Fibroblast of lung (primary cell): ENCODE measurements around the gene CCDC121. TPM values are rescaled to one million over a fixed set of nuclear protein-coding genes. Genes with fewer than 3 reads are reported as not detected.

Experiments
- DNase-seq, 2 donors: peaks; one replicate each; pipeline versions ENCODE4 v3.0.0 to v3.0.0-alpha.2; 2010; ENCODE audit warnings: low read depth in 2 of 2
- H2AFZ ChIP-seq: 2 replicates; pipeline ENCODE4 v1.5.1; 2012; ENCODE audit warnings: low read length, control low read depth, inconsistent platforms
- H3K27ac ChIP-seq: 2 replicates; pipeline ENCODE4 v1.5.1; 2011; ENCODE audit warnings: low read length, control low read depth; ENCODE audit not compliant: insufficient read depth
- H3K27me3 ChIP-seq: 2 replicates; pipeline ENCODE4 v1.5.1; 2011; ENCODE audit warnings: mild to moderate bottlenecking, low read length; ENCODE audit not compliant: control insufficient read depth, insufficient read depth
- H3K36me3 ChIP-seq: 2 replicates; pipeline ENCODE4 v1.5.1; 2011; ENCODE audit warnings: low read length; ENCODE audit not compliant: control insufficient read depth, insufficient read depth
- H3K4me1 ChIP-seq: 2 replicates; pipeline ENCODE4 v1.5.1; 2011; ENCODE audit warnings: low read length; ENCODE audit not compliant: control insufficient read depth, insufficient read depth; ENCODE audit errors: extremely low read depth
- H3K4me2 ChIP-seq: 2 replicates; pipeline ENCODE4 v1.5.1; 2011; ENCODE audit warnings: low read length, control low read depth; ENCODE audit not compliant: insufficient read depth; ENCODE audit errors: extremely low read depth
- H3K4me3 ChIP-seq, 4 experiments: fragments of 200-600 bp in 1 of 4; sonication (generic) in 1 of 4; replicated peaks in 1 of 4; 2 replicates each; pipeline ENCODE4 v1.5.1; 2011 to 2016; ENCODE audit warnings: low read length in 4 of 4, low read depth in 3 of 4, mild to moderate bottlenecking in 3 of 4, control low read depth in 2 of 4, inconsistent platforms in 1 of 4, mixed read lengths in 1 of 4; ENCODE audit not compliant: insufficient read depth in 1 of 4; ENCODE audit errors: control extremely low read depth in 1 of 4
- H3K79me2 ChIP-seq: 2 replicates; pipeline ENCODE4 v1.5.1; 2012; ENCODE audit warnings: mild to moderate bottlenecking, low read length, inconsistent platforms; ENCODE audit not compliant: control insufficient read depth, insufficient read depth
- H3K9ac ChIP-seq: 2 replicates; pipeline ENCODE4 v1.5.1; 2011; ENCODE audit warnings: mild to moderate bottlenecking, low read length, control low read depth; ENCODE audit not compliant: insufficient read depth
- H3K9me3 ChIP-seq: 2 replicates; pipeline ENCODE4 v1.5.1; 2012; ENCODE audit warnings: low read depth, low read length; ENCODE audit not compliant: control insufficient read depth, insufficient read depth
- H4K20me1 ChIP-seq: 2 replicates; pipeline ENCODE4 v1.5.1; 2011; ENCODE audit warnings: low read length; ENCODE audit not compliant: control insufficient read depth, insufficient read depth; ENCODE audit errors: extremely low read depth
- EZH2 ChIP-seq: IDR thresholded peaks from 2 replicates; pipeline ENCODE4 v1.5.1; 2012; ENCODE audit warnings: low read length, control low read depth, mild to moderate bottlenecking; ENCODE audit errors: missing control alignments
- polyA plus RNA-seq, 2 donors: library from polyadenylated mRNA; depleted of rRNA in 1 of 2; stranded (reverse) in 1 of 2; unstranded in 1 of 2; fragments of >200 nt; gene quantifications; 2 replicates each; pipeline ENCODE4 v1.2.1, GENCODE V29; 2011 to 2012; ENCODE audit warnings: missing spikeins in 1 of 2
- total RNA-seq: library from RNA; depleted of rRNA; stranded (reverse); fragments of >200 nt; gene quantifications from 2 replicates; pipeline ENCODE4 v1.2.1, GENCODE V29; 2014
- TF ChIP-seq, protein P1 (sequence below), 2 donors: IDR thresholded peaks in 1 of 2; conservative IDR thresholded peaks in 1 of 2; 1 replicate in 1 of 2; 2 replicates in 1 of 2; pipeline ENCODE4 v1.5.1; 2011 to 2012; ENCODE audit warnings: low read length in 2 of 2, control low read depth in 1 of 2, inconsistent platforms in 1 of 2, low read depth in 1 of 2, mild to moderate bottlenecking in 1 of 2

Gene CCDC121
- total and polyA plus RNA-seq, 2 donors (not counting 1 experiment from before 2014, with no cell fraction given), result 1.4 to 2.0 TPM

DNA sequence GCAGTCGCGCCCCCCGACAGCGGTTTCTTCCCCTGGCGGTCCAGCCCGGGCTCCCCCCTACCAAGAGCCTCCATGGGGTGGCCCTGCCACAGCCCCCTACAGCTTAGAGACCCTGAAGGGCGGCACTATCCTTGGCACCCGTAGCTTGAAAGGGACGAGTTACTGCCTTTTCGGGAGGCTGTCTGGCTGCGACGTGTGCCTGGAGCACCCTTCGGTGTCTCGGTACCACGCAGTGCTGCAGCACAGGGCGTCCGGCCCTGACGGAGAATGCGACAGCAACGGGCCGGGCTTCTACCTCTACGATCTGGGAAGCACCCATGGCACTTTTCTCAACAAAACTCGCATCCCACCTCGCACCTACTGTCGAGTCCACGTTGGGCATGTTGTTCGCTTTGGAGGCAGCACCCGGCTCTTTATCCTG is 35.4 kb upstream of the CCDC121 start:
- peak overlapping the region; percentile 94 for H3K9ac ChIP-seq
- peak overlapping the region; percentile 100 for H3K4me2 ChIP-seq
- peaks cover 11% of the 10 kb centered on the region for H3K4me1 ChIP-seq
- H2AFZ ChIP-seq, result peak overlapping the region; percentile 100
- peak overlapping the region; percentile 88 to 99 (median 95) for H3K4me3 ChIP-seq
- H3K9me3 ChIP-seq, result no peaks in the 10 kb centered on the region
- peak overlapping the region; percentile 97 for H3K27ac ChIP-seq
- no peaks in the 10 kb centered on the region for H3K27me3 ChIP-seq
- no peak for TF ChIP-seq EZH2
- TF ChIP-seq, protein P1, sequence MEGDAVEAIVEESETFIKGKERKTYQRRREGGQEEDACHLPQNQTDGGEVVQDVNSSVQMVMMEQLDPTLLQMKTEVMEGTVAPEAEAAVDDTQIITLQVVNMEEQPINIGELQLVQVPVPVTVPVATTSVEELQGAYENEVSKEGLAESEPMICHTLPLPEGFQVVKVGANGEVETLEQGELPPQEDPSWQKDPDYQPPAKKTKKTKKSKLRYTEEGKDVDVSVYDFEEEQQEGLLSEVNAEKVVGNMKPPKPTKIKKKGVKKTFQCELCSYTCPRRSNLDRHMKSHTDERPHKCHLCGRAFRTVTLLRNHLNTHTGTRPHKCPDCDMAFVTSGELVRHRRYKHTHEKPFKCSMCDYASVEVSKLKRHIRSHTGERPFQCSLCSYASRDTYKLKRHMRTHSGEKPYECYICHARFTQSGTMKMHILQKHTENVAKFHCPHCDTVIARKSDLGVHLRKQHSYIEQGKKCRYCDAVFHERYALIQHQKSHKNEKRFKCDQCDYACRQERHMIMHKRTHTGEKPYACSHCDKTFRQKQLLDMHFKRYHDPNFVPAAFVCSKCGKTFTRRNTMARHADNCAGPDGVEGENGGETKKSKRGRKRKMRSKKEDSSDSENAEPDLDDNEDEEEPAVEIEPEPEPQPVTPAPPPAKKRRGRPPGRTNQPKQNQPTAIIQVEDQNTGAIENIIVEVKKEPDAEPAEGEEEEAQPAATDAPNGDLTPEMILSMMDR (conservative IDR thresholded peaks at IDR 0.05 in 1 of 2, IDR thresholded peaks at IDR 0.05 in 1 of 2; ENCODE audit: low read depth in 1 of 2, low read length in 2 of 2), result no peak
- peaks cover 32% of the 10 kb centered on the region for H3K79me2 ChIP-seq
- no peaks in the 10 kb centered on the region for H4K20me1 ChIP-seq
- DNase-seq, result no peak
- H3K36me3 ChIP-seq, result peaks cover 6% of the 10 kb centered on the region

DNA sequence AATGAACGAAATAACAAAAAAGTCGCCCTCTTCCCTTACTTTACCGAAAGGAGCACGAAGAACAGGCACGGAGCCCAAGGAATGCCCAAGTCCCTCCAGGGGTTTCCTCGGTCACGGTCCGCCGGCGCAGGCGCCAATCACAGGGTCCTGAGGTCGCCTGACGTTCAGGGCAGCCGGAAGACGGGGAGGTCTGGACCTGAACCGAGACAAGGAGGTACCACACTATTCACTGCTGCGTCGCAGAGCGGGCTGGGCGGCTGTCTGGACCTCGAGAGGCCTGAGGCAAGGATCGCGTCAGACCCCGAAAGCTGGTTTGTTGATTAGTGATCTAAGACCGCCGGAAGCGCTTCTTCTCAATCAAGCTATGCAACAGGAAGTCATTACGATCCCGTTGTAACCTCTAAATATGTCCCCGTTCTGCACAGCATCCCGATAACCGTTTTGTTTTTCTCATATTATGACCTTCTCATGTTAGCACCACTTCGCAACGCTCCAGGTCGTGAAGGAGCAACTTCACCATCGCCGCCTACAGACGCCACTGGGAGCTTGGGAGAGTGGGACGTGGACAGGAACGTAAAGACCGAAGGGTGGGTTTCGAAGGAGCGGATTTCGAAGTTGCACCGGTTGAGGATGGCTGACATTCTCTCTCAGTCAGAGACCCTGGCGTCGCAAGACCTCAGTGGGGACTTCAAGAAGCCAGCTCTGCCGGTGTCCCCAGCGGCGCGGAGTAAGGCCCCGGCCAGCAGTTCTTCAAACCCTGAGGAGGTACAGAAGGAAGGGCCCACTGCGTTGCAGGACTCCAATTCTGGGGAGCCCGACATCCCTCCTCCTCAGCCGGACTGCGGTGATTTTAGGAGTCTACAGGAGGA is 34.7 kb upstream of the CCDC121 start, which contains the start of the genes SLC4A1AP and SUPT7L:
Gene SLC4A1AP (plus strand): TSS at position 605 of the 869 bp plus-strand sequence. CDS start 26 bp downstream, at position 631.
Gene SUPT7L (minus strand): TSS at position 330 of the 869 bp plus-strand sequence. CDS start 1,422 bp downstream, outside the sequence.
- peak; percentile 87 to 93 for DNase-seq
- TF ChIP-seq, protein P1 (conservative IDR thresholded peaks at IDR 0.05 in 1 of 2, IDR thresholded peaks at IDR 0.05 in 1 of 2; ENCODE audit: low read depth in 1 of 2, low read length in 2 of 2), result peak in 1 of 2 donors; percentile 9
- TF ChIP-seq EZH2, result no peak
- H2AFZ ChIP-seq, result peak within 1 kb of the TSS; percentile 100
- H3K4me2 ChIP-seq, result peak within 1 kb of the TSS; percentile 100
- H3K4me1 ChIP-seq, result peaks cover 11% of the 10 kb centered on the region
- peaks cover 32% of the 10 kb centered on the region for H3K79me2 ChIP-seq
- H3K27ac ChIP-seq, result peak within 1 kb of the TSS; percentile 97
- peak within 1 kb of the TSS; percentile 94 for H3K9ac ChIP-seq
- H3K4me3 ChIP-seq, result peak within 1 kb of the TSS; percentile 88 to 99 (median 95)
- peaks cover 6% of the 10 kb centered on the region for H3K36me3 ChIP-seq
- H4K20me1 ChIP-seq, result no peaks in the 10 kb centered on the region
- no peaks in the 10 kb centered on the region for H3K9me3 ChIP-seq
- H3K27me3 ChIP-seq, result no peaks in the 10 kb centered on the region

DNA sequence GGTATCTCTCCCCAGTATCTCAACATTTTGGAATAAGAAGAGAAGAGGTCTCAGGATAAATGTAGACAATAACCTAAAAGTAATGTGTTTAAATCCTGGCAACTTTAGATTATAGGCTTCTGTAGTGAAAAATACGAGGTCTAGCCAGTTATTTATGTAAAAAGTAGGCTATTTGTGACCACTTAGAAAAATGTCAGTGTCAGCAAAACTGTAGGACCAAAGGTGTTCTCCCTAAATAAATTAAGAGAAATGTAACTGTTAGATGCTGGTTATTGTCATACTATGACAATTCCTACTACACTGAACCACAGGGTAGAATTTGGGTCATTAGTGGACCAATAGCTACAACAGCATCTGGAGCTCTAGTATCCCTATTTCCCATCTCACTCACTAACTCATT is 32.6 kb upstream of the CCDC121 start:
- H3K27ac ChIP-seq, result no peak overlapping the region
- H3K9ac ChIP-seq, result no peak overlapping the region
- H3K9me3 ChIP-seq, result no peaks in the 10 kb centered on the region
- H3K4me3 ChIP-seq, result no peak overlapping the region
- H2AFZ ChIP-seq, result no peak overlapping the region
- no peaks in the 10 kb centered on the region for H4K20me1 ChIP-seq
- no peak overlapping the region for H3K4me2 ChIP-seq
- H3K79me2 ChIP-seq, result peaks cover 32% of the 10 kb centered on the region
- H3K4me1 ChIP-seq, result peaks cover 11% of the 10 kb centered on the region
- no peak for DNase-seq
- no peak for TF ChIP-seq EZH2
- TF ChIP-seq, protein P1 (conservative IDR thresholded peaks at IDR 0.05 in 1 of 2, IDR thresholded peaks at IDR 0.05 in 1 of 2; ENCODE audit: low read depth in 1 of 2, low read length in 2 of 2), result no peak
- H3K27me3 ChIP-seq, result no peaks in the 10 kb centered on the region
- H3K36me3 ChIP-seq, result peaks cover 6% of the 10 kb centered on the region
